H9 (cell line): Measurements from ENCODE around the gene P2RX7. TPM values are rescaled to one million over a fixed set of nuclear protein-coding genes. Genes with fewer than 3 reads are reported as not detected.

Source experiments
- DNase-seq: peaks from one replicate; pipeline ENCODE4 v3.0.0-alpha.2; 2017
- H2AFZ ChIP-seq: one replicate; pipeline ENCODE4 v1.6.1; 2013; ENCODE audit warnings: mild to moderate bottlenecking, low read length, control low read depth, moderate library complexity
- H2AK5ac ChIP-seq: 2 replicates; pipeline ENCODE4 v1.6.1; 2013; ENCODE audit warnings: low read length, control low read depth, mixed read lengths; ENCODE audit not compliant: insufficient read length
- H2BK120ac ChIP-seq: one replicate; pipeline ENCODE4 v1.6.1; 2013; ENCODE audit warnings: low read depth, mild to moderate bottlenecking, low read length, control low read depth, inconsistent platforms; ENCODE audit not compliant: poor library complexity, severe bottlenecking
- H2BK12ac ChIP-seq: 2 replicates; pipeline ENCODE4 v1.6.1; 2013; ENCODE audit warnings: low read length, control low read depth, mixed read lengths, low read depth; ENCODE audit not compliant: insufficient read length
- H2BK15ac ChIP-seq: 2 replicates; pipeline ENCODE4 v1.6.1; 2013; ENCODE audit warnings: low read depth, low read length, control low read depth
- H2BK20ac ChIP-seq: one replicate; pipeline ENCODE4 v1.6.1; 2013; ENCODE audit warnings: low read depth, mild to moderate bottlenecking, low read length, control low read depth, inconsistent platforms; ENCODE audit not compliant: poor library complexity, severe bottlenecking
- H2BK5ac ChIP-seq: 2 replicates; pipeline ENCODE4 v1.6.1; 2013; ENCODE audit warnings: low read length, control low read depth, mixed read lengths; ENCODE audit not compliant: insufficient read length
- H3K14ac ChIP-seq: 2 replicates; pipeline ENCODE4 v1.6.1; 2013; ENCODE audit warnings: low read length, control low read depth; ENCODE audit not compliant: insufficient read depth
- H3K18ac ChIP-seq: 2 replicates; pipeline ENCODE4 v1.6.1; 2013; ENCODE audit warnings: low read depth, mild to moderate bottlenecking, mixed read lengths, low read length, control low read depth; ENCODE audit not compliant: insufficient read length
- H3K23ac ChIP-seq: 2 replicates; pipeline ENCODE4 v1.6.1; 2013; ENCODE audit warnings: low read length, control low read depth, mixed read lengths, low read depth; ENCODE audit not compliant: insufficient read length
- H3K23me2 ChIP-seq: 2 replicates; pipeline ENCODE4 v1.6.1; 2013; ENCODE audit warnings: low read depth, mild to moderate bottlenecking, mixed read lengths, low read length, control low read depth; ENCODE audit not compliant: insufficient read length, poor library complexity, severe bottlenecking
- H3K27ac ChIP-seq: 2 replicates; pipeline ENCODE4 v1.5.1; 2013; ENCODE audit warnings: low read length, control low read depth, mixed read lengths, low read depth; ENCODE audit not compliant: insufficient read length
- H3K27me3 ChIP-seq: 2 replicates; pipeline ENCODE4 v1.6.1; 2013; ENCODE audit warnings: low read length, control low read depth, inconsistent platforms; ENCODE audit not compliant: insufficient read depth
- H3K4ac ChIP-seq: 2 replicates; pipeline ENCODE4 v1.6.1; 2013; ENCODE audit warnings: low read depth, mild to moderate bottlenecking, control low read depth, inconsistent platforms, low read length, moderate library complexity
- H3K4me1 ChIP-seq: 2 replicates; pipeline ENCODE4 v1.6.1; 2013; ENCODE audit warnings: low read length, control low read depth, inconsistent platforms; ENCODE audit not compliant: insufficient read depth
- H3K4me2 ChIP-seq: 2 replicates; pipeline ENCODE4 v1.6.1; 2013; ENCODE audit warnings: low read length, control low read depth, mixed read lengths; ENCODE audit not compliant: insufficient read length, insufficient read depth
- H3K56ac ChIP-seq: 2 replicates; pipeline ENCODE4 v1.6.1; 2013; ENCODE audit warnings: low read depth, mild to moderate bottlenecking, mixed read lengths, low read length, control low read depth; ENCODE audit not compliant: insufficient read length
- H3K79me1 ChIP-seq: 2 replicates; pipeline ENCODE4 v1.6.1; 2013; ENCODE audit warnings: low read depth, mild to moderate bottlenecking, moderate library complexity, low read length, control low read depth, inconsistent platforms; ENCODE audit not compliant: insufficient read depth, poor library complexity, severe bottlenecking
- H3K79me2 ChIP-seq: 2 replicates; pipeline ENCODE4 v1.6.1; 2013; ENCODE audit warnings: low read length, control low read depth, inconsistent platforms; ENCODE audit not compliant: insufficient read depth
- H3K9ac ChIP-seq: 2 replicates; pipeline ENCODE4 v1.6.1; 2013; ENCODE audit warnings: low read length, control low read depth, mixed read lengths; ENCODE audit not compliant: insufficient read length; ENCODE audit errors: extremely low read depth
- H3K9me3 ChIP-seq: one replicate; pipeline ENCODE4 v1.6.1; 2013; ENCODE audit warnings: low read depth, low read length, inconsistent platforms; ENCODE audit not compliant: control insufficient read depth
- H3T11ph ChIP-seq: one replicate; pipeline ENCODE4 v1.6.1; 2013; ENCODE audit warnings: mild to moderate bottlenecking, low read length, control low read depth, inconsistent platforms
- H4K20me1 ChIP-seq: one replicate; pipeline ENCODE4 v1.6.1; 2013; ENCODE audit not compliant: control insufficient read depth, insufficient read length, insufficient read depth
- H4K5ac ChIP-seq: 2 replicates; pipeline ENCODE4 v1.6.1; 2013; ENCODE audit warnings: low read depth, mild to moderate bottlenecking, mixed read lengths, low read length, control low read depth; ENCODE audit not compliant: insufficient read length
- H4K8ac ChIP-seq: replicated peaks from 2 replicates; pipeline ENCODE4 v1.6.1; 2013; ENCODE audit warnings: low read length, control low read depth, mixed read lengths, low read depth; ENCODE audit not compliant: insufficient read length
- H4K91ac ChIP-seq: 2 replicates; pipeline ENCODE4 v1.6.1; 2013; ENCODE audit warnings: low read depth, mild to moderate bottlenecking, moderate library complexity, mixed read lengths, low read length, control low read depth; ENCODE audit not compliant: insufficient read length
- H3K27ac Mint-ChIP-seq, 3 experiments: 2 replicates in 2 of 3; 3 replicates in 1 of 3; pipeline ENCODE4 v1.8.0; 2020 to 2021; ENCODE audit warnings: mixed read lengths in 3 of 3, mild to moderate bottlenecking in 1 of 3, moderate library complexity in 1 of 3
- H3K27me3 Mint-ChIP-seq: 2 replicates; pipeline ENCODE4 v1.8.0; 2021; ENCODE audit warnings: low read depth, mild to moderate bottlenecking, moderate library complexity, mixed read lengths
- H3K36me3 Mint-ChIP-seq, 3 experiments: 2 replicates in 2 of 3; 3 replicates in 1 of 3; pipeline ENCODE4 v1.8.0; 2020 to 2021; ENCODE audit warnings: low read depth in 3 of 3, mixed read lengths in 3 of 3; ENCODE audit not compliant: insufficient read depth in 1 of 3
- H3K4me1 Mint-ChIP-seq, 2 experiments: 2 replicates each; pipeline ENCODE4 v1.8.0; 2020; ENCODE audit warnings: mixed read lengths in 2 of 2
- H3K4me3 Mint-ChIP-seq, 2 experiments: 2 replicates in 1 of 2; 3 replicates in 1 of 2; pipeline ENCODE4 v1.8.0; 2020 to 2021; ENCODE audit warnings: mild to moderate bottlenecking in 2 of 2, mixed read lengths in 2 of 2, moderate library complexity in 1 of 2
- H3K9me3 Mint-ChIP-seq, 2 experiments: 2 replicates in 1 of 2; 3 replicates in 1 of 2; pipeline ENCODE4 v1.8.0; 2020; ENCODE audit warnings: mild to moderate bottlenecking in 2 of 2, mixed read lengths in 2 of 2, moderate library complexity in 1 of 2
- CTCF ChIP-seq: fragments of 200-600 bp; sonication (generic); conservative IDR thresholded peaks from 3 replicates; pipeline ENCODE4 v1.8.0; 2021; ENCODE audit warnings: antibody characterized with exemption, mild to moderate bottlenecking
- WGBS: extraction: QIAGEN DNeasy Blood & Tissue Kit; methylation state at CpG from one replicate; pipeline ENCODE4 v1.1.7; 2013; ENCODE audit warnings: missing lambda C conversion rate, low lambda C conversion rate, mixed read lengths; ENCODE audit not compliant: insufficient read length; ENCODE audit errors: extremely low coverage; 5-methylcytosine and 5-hydroxymethylcytosine counted together
- total RNA-seq: library from RNA; stranded (reverse); gene quantifications from 2 replicates; pipeline ENCODE4 v1.2.1, GENCODE V29; 2021

Gene P2RX7
- total RNA-seq, 1 experiment from 2014 or later: 0.09 TPM

- no peaks in the 10 kb centered on the region for H3K79me2 ChIP-seq
- Mint-ChIP-seq H3K4me3 (no peak overlapping the region), H3K9me3 (peaks cover 0 to 3% of the 10 kb centered on the region in 2 experiments; a peak in 1 of 5 replicates), H3K4me1 (no peaks in the 10 kb centered on the region), H3K27me3 (peaks cover 7% of the 10 kb centered on the region), H3K27ac (no peak overlapping the region), H3K36me3 (no peaks in the 10 kb centered on the region)
- no peak overlapping the region for H3K4me2 ChIP-seq
- H3K9ac ChIP-seq: no peak overlapping the region
- H3T11ph ChIP-seq: no peak overlapping the region
- no peak overlapping the region for H3K27ac ChIP-seq
- no peaks in the 10 kb centered on the region; the same call in 1 of the 2 replicates for H3K4me1 ChIP-seq
- no peak overlapping the region for H2AK5ac ChIP-seq
- no peaks in the 10 kb centered on the region for H3K9me3 ChIP-seq
- H2BK20ac ChIP-seq: no peak overlapping the region
- no peak overlapping the region for H4K5ac ChIP-seq
- no peak overlapping the region for H3K18ac ChIP-seq
- H2BK120ac ChIP-seq: no peak overlapping the region
- H2BK5ac ChIP-seq: no peak overlapping the region
- no peak overlapping the region for H3K56ac ChIP-seq
- H4K91ac ChIP-seq: no peak overlapping the region
- no peak overlapping the region for H3K4ac ChIP-seq
- DNase-seq: no peak
- no peak overlapping the region for H2AFZ ChIP-seq
- no peak overlapping the region for H4K8ac ChIP-seq
- no peaks in the 10 kb centered on the region for H3K27me3 ChIP-seq
- H3K23me2 ChIP-seq: no peaks in the 10 kb centered on the region
- WGBS: no CpG with 5 or more reads among the region's 11 CpGs
- H3K79me1 ChIP-seq: no peaks in the 10 kb centered on the region
- H2BK12ac ChIP-seq: no peak overlapping the region
- TF ChIP-seq CTCF: no peak
- H4K20me1 ChIP-seq: no peaks in the 10 kb centered on the region
- H3K23ac ChIP-seq: no peak overlapping the region
- H3K14ac ChIP-seq: no peak overlapping the region
- H2BK15ac ChIP-seq: no peak overlapping the region
These were observed 9.7 kb downstream of the P2RX7 start for GRCh38 chr12:121142171-121142950.
